HepG2 (cell line): ENCODE data around the gene SEC24B. TPM values are rescaled to one million over a fixed set of nuclear protein-coding genes. Genes with fewer than 3 reads are reported as not detected.

Source experiments
- ATAC-seq: fragments of 200-7000 bp; cut with Tn5 transposase; 3 replicates; pipeline ENCODE4 v1.9.1; 2020; ENCODE audit warnings: mild to moderate bottlenecking, moderate library complexity
- BruUV-seq: library from RNA; stranded (reverse); fragments of 400-500 nt; replicated peaks from 2 replicates; lab custom pipeline; 2021; lab: Mats Ljungman, UMichigan
- CTCF ChIA-PET: fragments of 300-600 bp; formaldehyde crosslinking; extraction: SDS; loops from one replicate; lab custom pipeline; 2021; ENCODE audit warnings: low total read pairs, inconsistent platforms, low intra/inter-chr PET ratio; lab: Yijun Ruan, JAX
- POLR2A ChIA-PET: fragments of 350-600 bp; sonication (Branson Sonifier 250); formaldehyde crosslinking; loops from one replicate; lab custom pipeline; 2020; ENCODE audit warnings: antibody characterized with exemption, inconsistent platforms; lab: Yijun Ruan, JAX
- DNase-seq: peaks from one replicate; pipeline ENCODE4 v3.0.0-alpha.2; 2015; ENCODE audit warnings: low spot score
- FAIRE-seq: peaks from 3 replicates; lab custom pipeline; 2011; peaks lifted over from hg19 to GRCh38; lab: Jason Lieb, UNC
- H2AFZ ChIP-seq: one replicate; pipeline ENCODE4 v1.6.1; 2011; ENCODE audit warnings: low read length, inconsistent platforms
- H3K27ac ChIP-seq: fragments of 300-600 bp; 3 replicates; pipeline ENCODE4 v1.8.0; 2011; ENCODE audit warnings: mixed run types, mild to moderate bottlenecking, mixed read lengths, low read length, inconsistent platforms; ENCODE audit not compliant: insufficient read depth; ENCODE audit errors: extremely low read length
- H3K27me3 ChIP-seq, 2 experiments: fragments of 200-600 bp in 1 of 2; 2 replicates in 1 of 2; 3 replicates in 1 of 2; pipeline versions ENCODE4 v1.6.0 to v1.8.0; 2011; ENCODE audit warnings: low read length in 2 of 2, mild to moderate bottlenecking in 2 of 2, moderate library complexity in 2 of 2, inconsistent platforms in 1 of 2; ENCODE audit not compliant: insufficient read depth in 2 of 2, control insufficient read depth in 1 of 2
- H3K36me3 ChIP-seq, 2 experiments: fragments of 200-600 bp in 1 of 2; replicated peaks in 1 of 2; 2 replicates in 1 of 2; 3 replicates in 1 of 2; pipeline versions ENCODE4 v1.5.1 to v1.8.0; 2011; ENCODE audit warnings: low read length in 2 of 2, inconsistent platforms in 1 of 2; ENCODE audit not compliant: insufficient read depth in 2 of 2, control insufficient read depth in 1 of 2
- H3K4me1 ChIP-seq: 2 replicates; pipeline ENCODE4 v1.5.1; 2012; ENCODE audit warnings: low read length, inconsistent platforms; ENCODE audit not compliant: insufficient read depth
- H3K4me2 ChIP-seq: 2 replicates; pipeline ENCODE4 v1.6.0; 2011; ENCODE audit warnings: low read depth, low read length, inconsistent platforms
- H3K4me3 ChIP-seq, 3 experiments: fragments of 200-600 bp in 1 of 3; sonication (generic), shearing (Covaris generic) in 1 of 3; replicated peaks in 1 of 3; 2 replicates each; pipeline ENCODE4 v1.5.1; 2011 to 2016; ENCODE audit warnings: low read length in 3 of 3, inconsistent platforms in 2 of 3, low read depth in 2 of 3, mild to moderate bottlenecking in 2 of 3, control low read depth in 1 of 3, mixed read lengths in 1 of 3; ENCODE audit not compliant: insufficient read depth in 1 of 3
- H3K79me2 ChIP-seq: one replicate; pipeline ENCODE4 v1.6.1; 2011; ENCODE audit warnings: low read length, inconsistent platforms; ENCODE audit not compliant: insufficient read depth
- H3K9ac ChIP-seq: 2 replicates; pipeline ENCODE4 v1.6.0; 2011; ENCODE audit warnings: mild to moderate bottlenecking, low read depth, low read length, inconsistent platforms; ENCODE audit not compliant: insufficient read depth
- H3K9me3 ChIP-seq: 2 replicates; pipeline ENCODE4 v1.5.1; 2012; ENCODE audit warnings: mild to moderate bottlenecking, low read length
- H4K20me1 ChIP-seq: 2 replicates; pipeline ENCODE4 v1.6.0; 2011; ENCODE audit warnings: inconsistent platforms, mild to moderate bottlenecking, low read length, moderate library complexity; ENCODE audit not compliant: insufficient read depth
- ARHGAP35 ChIP-seq: sonication (generic); formaldehyde crosslinking; IDR thresholded peaks from 2 replicates; pipeline ENCODE4 v1.9.0; 2022; ENCODE audit warnings: mild to moderate bottlenecking, inconsistent platforms, moderate library complexity, missing genetic modification reagents, borderline replicate concordance
- ARNT ChIP-seq: fragments of 450-650 bp; IDR thresholded peaks from 2 replicates; pipeline ENCODE4 v1.6.1; 2017
- CBFB ChIP-seq: sonication (generic); formaldehyde crosslinking; IDR thresholded peaks from 2 replicates; pipeline ENCODE4 v1.4.0; 2020; ENCODE audit warnings: missing genetic modification reagents
- LRRFIP1 ChIP-seq: sonication (generic); formaldehyde crosslinking; conservative IDR thresholded peaks from 2 replicates; pipeline ENCODE4 v1.4.0; 2020; ENCODE audit warnings: missing genetic modification reagents
- PHF8 ChIP-seq: sonication (generic); formaldehyde crosslinking; IDR thresholded peaks from 2 replicates; pipeline ENCODE4 v1.5.0; 2020; ENCODE audit warnings: missing genetic modification reagents
- RBM39 ChIP-seq: fragments of 200-400 bp; formaldehyde crosslinking; IDR thresholded peaks from one replicate; pipeline ENCODE4 v1.6.1; 2018; ENCODE audit warnings: antibody characterized with exemption, mild to moderate bottlenecking, low read depth, low read length; ENCODE audit not compliant: poor library complexity, severe bottlenecking
- RXRA ChIP-seq: sonication (generic); formaldehyde crosslinking; IDR thresholded peaks from 2 replicates; pipeline ENCODE4 v1.5.1; 2020; ENCODE audit warnings: missing genetic modification reagents
- TBL1XR1 ChIP-seq: fragments of 150-350 bp; IDR thresholded peaks from 2 replicates; pipeline ENCODE4 v1.6.1; 2014; ENCODE audit warnings: borderline replicate concordance, low read length; ENCODE audit not compliant: partially characterized antibody
- TBX2 ChIP-seq: sonication (generic); formaldehyde crosslinking; IDR thresholded peaks from 2 replicates; pipeline ENCODE4 v1.5.0; 2020; ENCODE audit warnings: missing genetic modification reagents, mild to moderate bottlenecking, borderline replicate concordance
- THAP11 ChIP-seq: IDR thresholded peaks from 2 replicates; pipeline ENCODE4 v1.6.1; 2016; ENCODE audit warnings: missing biosample characterization, missing genetic modification reagents
- ZBTB26 ChIP-seq: IDR thresholded peaks from 2 replicates; pipeline ENCODE4 v1.6.1; 2016; ENCODE audit warnings: missing compliant biosample characterization, missing genetic modification reagents, borderline replicate concordance
- ZNF235 ChIP-seq: sonication (generic); formaldehyde crosslinking; IDR thresholded peaks from 2 replicates; pipeline ENCODE4 v1.8.1; 2023; ENCODE audit warnings: mild to moderate bottlenecking, missing genetic modification reagents, borderline replicate concordance
- ZNF460 ChIP-seq: sonication (generic); formaldehyde crosslinking; IDR thresholded peaks from 2 replicates; pipeline ENCODE4 v1.5.1; 2020; ENCODE audit warnings: missing genetic modification reagents, mild to moderate bottlenecking, borderline replicate concordance
- ZNF572 ChIP-seq: sonication (generic); formaldehyde crosslinking; IDR thresholded peaks from 2 replicates; pipeline ENCODE4 v1.5.1; 2020; ENCODE audit warnings: mild to moderate bottlenecking, missing genetic modification reagents
- ZNF7 ChIP-seq: IDR thresholded peaks from 2 replicates; pipeline ENCODE4 v1.6.1; 2016; ENCODE audit warnings: missing biosample characterization, missing genetic modification reagents
- ZNF749 ChIP-seq: sonication (generic); formaldehyde crosslinking; IDR thresholded peaks from 2 replicates; pipeline ENCODE4 v1.8.0; 2022; ENCODE audit warnings: mild to moderate bottlenecking, missing genetic modification reagents, moderate library complexity, borderline replicate concordance
- WGBS: methylation state at CpG from one replicate; pipeline ENCODE4 v1.1.6; 2017; ENCODE audit warnings: low lambda C conversion rate; 5-methylcytosine and 5-hydroxymethylcytosine counted together
- in situ Hi-C: cut with HindIII; loops from 2 replicates; pipeline ENCODE4 v1.10.0; 2017; ENCODE audit warnings: low pct_unique_long_range_greater_than_20kb; ENCODE audit not compliant: extremely low pct_ligation_motif_present
- intact Hi-C: fragments of 100-400 bp; cut with micrococcal nuclease; formaldehyde crosslinking; loops from one replicate; pipeline ENCODE4 v1.10.0; 2022; ENCODE audit not compliant: unreplicated experiment
- polyA plus RNA-seq, 8 experiments: library from polyadenylated mRNA; depleted of rRNA in 3 of 8; stranded (reverse) in 7 of 8; unstranded in 1 of 8; fragments of >200 nt; fragmentation: Illumina TruSeq in 4 of 8; extraction: Trizol in 4 of 8; gene quantifications; 2 replicates each; pipeline versions ENCODE4 v1.2.1 to v1.2.3, GENCODE V29; 2011 to 2016; ENCODE audit warnings: low read depth in 4 of 8, missing spikeins in 1 of 8, mixed read lengths in 1 of 8; ENCODE audit not compliant: insufficient read depth in 1 of 8
- total RNA-seq, 5 experiments: library from RNA; depleted of rRNA; stranded (reverse); fragments of >200 nt; fragmentation: Illumina TruSeq; extraction: Trizol; gene quantifications; 2 replicates each; pipeline ENCODE4 v1.2.3, GENCODE V29; 2016; ENCODE audit warnings: low read depth in 1 of 5

SEC24B gene
- total and polyA plus RNA-seq, 2 of the 13 experiments (the other 11 are each of a cell fraction or from before 2014, with no cell fraction given): 14.6 to 39.0 TPM

DNA sequence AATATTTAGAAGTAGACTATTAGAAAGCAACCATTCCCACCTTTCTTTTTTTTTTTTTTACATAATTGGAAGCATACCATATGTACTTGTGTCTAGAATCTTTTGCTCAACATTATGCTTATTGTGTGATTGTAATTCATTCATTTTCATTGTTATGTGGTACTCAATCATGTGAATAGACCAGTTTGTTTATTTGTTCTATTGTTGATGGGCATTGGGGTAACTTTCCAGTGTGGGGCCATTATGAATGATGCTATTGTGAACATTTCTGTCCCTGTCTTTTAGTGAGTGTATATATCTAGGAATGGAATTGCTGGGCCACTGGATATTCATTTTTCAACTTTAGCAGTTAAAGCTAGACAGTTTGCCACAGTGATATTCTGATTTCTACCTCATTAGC is 63.9 kb downstream of the SEC24B start:
- H3K4me1 ChIP-seq: no peaks in the 10 kb centered on the region
- no peaks in the 10 kb centered on the region for H3K9me3 ChIP-seq
- H3K4me3 ChIP-seq: no peak overlapping the region
- no peak overlapping the region for H3K9ac ChIP-seq
- intact Hi-C loops (no loop called here), in situ Hi-C loops (no loop called here)
- FAIRE-seq (no peak), DNase-seq (no peak), ATAC-seq (no peak)
- H3K79me2 ChIP-seq: no peaks in the 10 kb centered on the region
- no peaks in the 10 kb centered on the region for H4K20me1 ChIP-seq
- no peak overlapping the region for H2AFZ ChIP-seq
- no TSS peak for BruUV-seq
- H3K4me2 ChIP-seq: no peak overlapping the region
- CTCF ChIA-PET: no interaction called here
- H3K27ac ChIP-seq: no peak overlapping the region
- TF ChIP-seq CBFB (CRISPR knock-in tag) (no peak), ZNF749 (CRISPR knock-in tag) (no peak), ZNF7 (CRISPR knock-in tag) (no peak), LRRFIP1 (CRISPR knock-in tag) (no peak), ZNF572 (CRISPR knock-in tag) (no peak), PHF8 (CRISPR knock-in tag) (no peak)
- no peaks in the 10 kb centered on the region for H3K27me3 ChIP-seq
- POLR2A ChIA-PET: no interaction called here
- peaks cover 11 to 54% of the 10 kb centered on the region in 2 experiments for H3K36me3 ChIP-seq

DNA sequence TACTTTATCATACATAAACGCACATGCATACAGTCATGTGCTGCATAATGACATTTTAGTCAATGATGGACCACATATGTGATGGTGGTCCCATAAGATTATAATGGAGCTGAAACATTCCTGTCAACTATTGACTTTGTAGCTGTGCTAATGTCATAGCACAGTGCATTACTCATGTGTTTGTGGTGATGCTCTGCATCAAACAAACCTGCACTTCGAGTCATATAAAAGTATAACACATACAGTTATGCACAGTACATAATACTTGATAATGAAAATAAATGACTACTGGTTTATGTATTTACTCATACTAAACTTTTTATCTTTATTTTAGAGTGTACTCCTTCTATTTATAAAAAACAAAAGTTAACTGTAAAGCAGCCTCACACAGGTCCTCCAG is 65.9 kb downstream of the SEC24B start:
- CTCF ChIA-PET: no interaction called here
- intact Hi-C loops: no loop called here
- peaks cover 9 to 48% of the 10 kb centered on the region in 2 experiments for H3K36me3 ChIP-seq
- TF ChIP-seq ZNF235 (CRISPR knock-in tag) (no peak), TBL1XR1 (no peak), ZBTB26 (no peak), TBX2 (CRISPR knock-in tag) (no peak), ARHGAP35 (CRISPR knock-in tag) (no peak), THAP11 (CRISPR knock-in tag) (no peak), RXRA (CRISPR knock-in tag) (no peak), ZNF460 (no peak), RBM39 (no peak), ARNT (no peak)

More for the DNA sequence above, 65.9 kb downstream of the SEC24B start:
- H3K9ac ChIP-seq: no peak overlapping the region
- H3K27ac ChIP-seq: no peak overlapping the region
- POLR2A ChIA-PET: no interaction called here
- in situ Hi-C loops: no loop called here
- no peak for FAIRE-seq
- no peaks in the 10 kb centered on the region for H3K27me3 ChIP-seq
- no peak overlapping the region for H3K4me2 ChIP-seq
- no peaks in the 10 kb centered on the region for H4K20me1 ChIP-seq
- ATAC-seq: no peak
- no peaks in the 10 kb centered on the region for H3K9me3 ChIP-seq
- H3K4me3 ChIP-seq: no peak overlapping the region
- DNase-seq: no peak
- H3K4me1 ChIP-seq: no peaks in the 10 kb centered on the region
- no peak overlapping the region for H2AFZ ChIP-seq
- H3K79me2 ChIP-seq: no peaks in the 10 kb centered on the region
- WGBS: 95% methylated on average over 2 of the region's 2 CpGs
- no TSS peak for BruUV-seq
